Ishikawa (cell line): Measurements from ENCODE around the gene UNC45B.

Experiments used
- CEBPB ChIP-seq: IDR thresholded peaks from 2 replicates; pipeline ENCODE4 v1.6.1; 2012
- EP300 ChIP-seq: IDR thresholded peaks from 2 replicates; pipeline ENCODE4 v1.6.1; 2012; ENCODE audit warnings: borderline replicate concordance
- NFIC ChIP-seq: IDR thresholded peaks from 2 replicates; pipeline ENCODE4 v1.6.1; 2012
- TAF1 ChIP-seq: IDR thresholded peaks from 2 replicates; pipeline ENCODE4 v1.6.1; 2012; ENCODE audit warnings: low read depth, mild to moderate bottlenecking
- TEAD4 ChIP-seq: IDR thresholded peaks from 2 replicates; pipeline ENCODE4 v1.6.1; 2012

DNA sequence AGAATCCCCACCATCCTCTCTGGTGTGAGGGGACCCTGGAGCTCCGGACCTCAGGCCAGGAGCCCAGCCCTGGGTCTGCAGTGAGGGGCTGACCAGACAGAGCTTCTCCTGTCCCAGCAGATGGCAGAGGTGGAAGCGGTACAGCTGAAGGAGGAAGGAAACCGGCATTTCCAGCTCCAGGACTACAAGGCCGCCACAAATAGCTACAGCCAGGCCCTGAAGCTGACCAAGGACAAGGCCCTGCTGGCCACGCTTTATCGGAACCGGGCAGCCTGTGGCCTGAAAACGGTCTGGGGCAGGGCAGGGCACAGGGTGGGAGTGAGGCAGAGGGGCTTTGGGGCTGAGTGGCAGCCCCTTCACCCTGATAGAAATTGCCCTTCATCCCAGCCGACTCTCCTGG is 527 bp downstream of the UNC45B start:
- TF ChIP-seq TEAD4 (no peak), CEBPB (no peak), TAF1 (no peak), EP300 (no peak), NFIC (no peak)
